ENCODE data around the gene GGT6.
A peak's percentile ranks its signal among the peaks of the same experiment; 100 is the strongest.

GGT6 gene

DNA sequence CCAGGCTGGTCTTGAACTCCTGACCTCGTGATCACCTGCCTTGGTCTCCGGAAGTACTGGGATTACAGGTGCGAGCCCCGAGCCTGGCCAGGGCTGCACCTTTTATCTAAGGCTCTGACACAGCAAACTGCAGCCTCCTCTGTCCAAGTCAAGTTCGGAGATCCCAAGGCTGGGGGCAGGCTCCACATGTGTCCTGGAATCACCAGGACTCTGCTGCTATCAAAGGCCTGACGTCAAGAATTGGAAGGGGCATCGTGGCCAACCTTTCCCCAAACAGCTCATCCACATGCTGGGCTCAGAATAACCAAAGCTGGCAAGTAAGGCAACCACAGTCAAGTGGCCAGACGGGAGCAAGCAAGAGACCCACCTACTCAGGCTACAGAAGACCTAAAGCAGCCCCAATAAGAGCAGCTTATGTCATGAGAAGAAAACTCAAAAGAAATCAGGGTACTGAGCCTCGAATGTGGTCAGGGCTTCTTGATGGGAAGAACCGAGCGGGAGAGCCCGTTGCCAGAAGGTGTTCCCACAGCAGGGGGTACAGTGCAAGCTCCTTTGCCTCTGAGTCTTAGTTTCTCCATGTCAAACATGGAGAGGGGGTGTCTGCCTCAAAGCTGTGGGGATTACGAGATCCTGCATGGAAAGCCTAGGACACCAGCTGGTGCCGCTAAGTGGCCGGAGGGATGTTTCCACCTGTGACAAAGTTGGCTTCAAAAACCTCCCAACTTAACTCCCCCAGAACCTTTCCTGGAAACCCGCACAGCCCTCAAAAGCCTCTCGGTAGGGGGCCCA, 13.1 kb downstream of the GGT6 start:
- peak overlapping the region; percentile 10 for H3K27ac ChIP-seq
- DNase-seq (ENCODE audit: low spot score), result no peak
- ChIA-PET POLR2A (ENCODE audit: low non-redundant PET) (no interaction called here), CTCF (interaction anchor here (0.5 to 0.6 kb wide), 2 partner anchors 19 to 28 kb away, joined by 3 read pairs; no protein-coding TSS in a partner anchor)
- TF ChIP-seq, protein P1, sequence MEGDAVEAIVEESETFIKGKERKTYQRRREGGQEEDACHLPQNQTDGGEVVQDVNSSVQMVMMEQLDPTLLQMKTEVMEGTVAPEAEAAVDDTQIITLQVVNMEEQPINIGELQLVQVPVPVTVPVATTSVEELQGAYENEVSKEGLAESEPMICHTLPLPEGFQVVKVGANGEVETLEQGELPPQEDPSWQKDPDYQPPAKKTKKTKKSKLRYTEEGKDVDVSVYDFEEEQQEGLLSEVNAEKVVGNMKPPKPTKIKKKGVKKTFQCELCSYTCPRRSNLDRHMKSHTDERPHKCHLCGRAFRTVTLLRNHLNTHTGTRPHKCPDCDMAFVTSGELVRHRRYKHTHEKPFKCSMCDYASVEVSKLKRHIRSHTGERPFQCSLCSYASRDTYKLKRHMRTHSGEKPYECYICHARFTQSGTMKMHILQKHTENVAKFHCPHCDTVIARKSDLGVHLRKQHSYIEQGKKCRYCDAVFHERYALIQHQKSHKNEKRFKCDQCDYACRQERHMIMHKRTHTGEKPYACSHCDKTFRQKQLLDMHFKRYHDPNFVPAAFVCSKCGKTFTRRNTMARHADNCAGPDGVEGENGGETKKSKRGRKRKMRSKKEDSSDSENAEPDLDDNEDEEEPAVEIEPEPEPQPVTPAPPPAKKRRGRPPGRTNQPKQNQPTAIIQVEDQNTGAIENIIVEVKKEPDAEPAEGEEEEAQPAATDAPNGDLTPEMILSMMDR (conservative IDR thresholded peaks at IDR 0.05; ENCODE audit: low read depth), result no peak

DNA sequence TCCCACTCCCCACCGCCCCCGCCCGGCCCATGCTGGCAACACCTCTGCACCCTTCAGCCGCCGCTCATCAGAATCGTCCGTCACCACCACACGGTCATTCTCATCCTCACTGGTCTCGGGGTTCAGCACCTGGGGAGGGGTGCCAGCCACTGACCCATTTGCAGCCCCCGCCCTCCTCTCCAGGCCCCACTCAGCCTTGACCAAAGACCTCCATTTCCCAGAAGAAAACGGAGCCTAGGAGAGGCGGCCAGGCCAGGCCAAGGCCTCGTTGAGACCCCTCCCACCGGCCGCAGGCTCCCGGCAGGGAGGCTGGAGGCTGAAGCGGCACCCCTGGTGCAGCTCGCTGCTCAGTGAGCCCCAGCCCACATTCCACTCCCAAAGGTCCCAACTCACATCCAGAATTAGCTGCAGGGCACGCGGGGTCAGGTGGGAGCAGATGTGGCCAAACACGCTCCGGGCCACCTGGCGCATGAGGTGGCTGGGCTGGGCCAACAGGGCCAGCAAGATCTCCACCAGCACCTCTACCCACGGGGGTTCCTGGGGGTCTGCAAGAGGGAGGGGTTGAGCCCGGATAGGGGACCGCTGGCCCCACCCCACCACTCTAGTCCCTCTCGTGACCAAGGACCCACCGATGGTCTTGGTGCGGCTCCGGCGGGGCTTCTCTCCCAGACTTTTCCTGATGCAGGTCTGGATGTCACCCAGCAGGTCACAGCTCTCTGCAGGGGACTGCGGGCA, 15.0 kb downstream of the GGT6 start:
- ChIA-PET CTCF (interaction anchor here (0.6 kb wide), 1 partner anchor 18 kb away, joined by 4 read pairs; no protein-coding TSS in a partner anchor), POLR2A (ENCODE audit: low non-redundant PET) (no interaction called here)
- TF ChIP-seq, protein P1 (conservative IDR thresholded peaks at IDR 0.05; ENCODE audit: low read depth), result no peak
- no peak for DNase-seq (ENCODE audit: low spot score)
- 0 out of 2 replicates have a peak overlapping the region, but pooled peaks have one; percentile 31 for H3K27ac ChIP-seq

DNA sequence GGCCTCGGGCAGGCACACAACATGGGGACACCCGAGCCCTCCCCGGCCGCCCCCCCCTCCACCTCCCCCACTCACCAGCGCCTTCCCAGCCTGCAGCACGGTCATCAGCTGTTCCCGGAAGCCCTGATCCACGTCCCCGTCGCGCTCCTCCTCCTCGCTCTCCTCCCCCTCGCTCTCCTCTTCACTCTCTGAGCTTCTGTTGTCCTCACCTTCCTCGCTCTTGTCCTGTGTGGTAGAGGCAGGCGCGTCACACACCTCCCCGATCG, 15.5 kb downstream of the GGT6 start:
- H3K27ac ChIP-seq, result no peak overlapping the region
- DNase-seq (ENCODE audit: low spot score), result no peak
- CTCF ChIA-PET, result interaction anchor here (0.9 to 1.5 kb wide), 2 partner anchors 121 to 124 kb away, joined by 3 to 5 read pairs; no protein-coding TSS in a partner anchor
- TF ChIP-seq, protein P1 (conservative IDR thresholded peaks at IDR 0.05; ENCODE audit: low read depth), result no peak
- POLR2A ChIA-PET (ENCODE audit: low non-redundant PET), result no interaction called here

DNA sequence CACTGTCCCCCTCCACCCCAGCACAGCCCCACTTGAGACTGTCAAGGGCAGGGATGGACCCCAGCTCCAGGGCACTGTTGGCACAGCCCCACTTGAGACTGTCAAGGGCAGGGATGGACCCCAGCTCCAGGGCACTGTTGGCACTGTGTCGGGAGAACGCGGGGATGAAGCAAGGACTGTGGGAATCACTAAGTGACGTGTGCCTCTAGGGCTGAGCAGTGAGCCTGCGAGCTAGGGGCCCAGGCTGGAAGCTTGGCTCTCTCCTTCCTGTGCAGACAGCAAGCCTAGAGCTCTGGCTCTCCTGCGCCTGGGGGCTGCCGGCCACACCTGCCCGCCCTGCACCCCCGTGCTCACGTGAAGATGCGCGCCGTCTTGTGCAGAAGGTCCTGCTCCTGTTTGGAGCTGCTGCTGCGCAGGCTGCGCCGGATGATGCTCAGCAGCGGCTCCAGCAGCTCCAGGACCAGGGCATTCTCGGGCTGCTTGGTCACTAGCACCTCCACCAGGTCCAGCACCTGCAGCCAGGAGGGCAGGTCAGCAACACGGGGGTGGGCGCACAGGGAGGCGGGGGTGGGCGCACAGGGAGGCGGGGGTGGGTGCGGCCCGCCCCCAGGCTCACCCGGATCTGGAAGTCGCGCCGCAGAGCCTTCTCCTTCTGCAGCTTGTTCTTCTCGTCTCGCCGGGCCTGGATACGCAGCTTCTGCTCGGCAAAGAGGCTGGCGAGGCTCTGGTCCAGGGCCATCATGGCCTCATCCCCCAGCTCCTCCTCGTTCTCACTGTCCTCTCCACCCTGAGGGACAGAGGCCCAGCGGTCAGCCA, 16.0 kb downstream of the GGT6 start:
- DNase-seq (ENCODE audit: low spot score), result no peak
- POLR2A ChIA-PET (ENCODE audit: low non-redundant PET), result no interaction called here
- CTCF ChIA-PET, result interaction anchor here (0.9 to 1.5 kb wide), 2 partner anchors 120 to 123 kb away, joined by 3 to 5 read pairs; no protein-coding TSS in a partner anchor
- H3K27ac ChIP-seq, result peak overlapping the region; percentile 49
- TF ChIP-seq, protein P1 (conservative IDR thresholded peaks at IDR 0.05; ENCODE audit: low read depth), result no peak

DNA sequence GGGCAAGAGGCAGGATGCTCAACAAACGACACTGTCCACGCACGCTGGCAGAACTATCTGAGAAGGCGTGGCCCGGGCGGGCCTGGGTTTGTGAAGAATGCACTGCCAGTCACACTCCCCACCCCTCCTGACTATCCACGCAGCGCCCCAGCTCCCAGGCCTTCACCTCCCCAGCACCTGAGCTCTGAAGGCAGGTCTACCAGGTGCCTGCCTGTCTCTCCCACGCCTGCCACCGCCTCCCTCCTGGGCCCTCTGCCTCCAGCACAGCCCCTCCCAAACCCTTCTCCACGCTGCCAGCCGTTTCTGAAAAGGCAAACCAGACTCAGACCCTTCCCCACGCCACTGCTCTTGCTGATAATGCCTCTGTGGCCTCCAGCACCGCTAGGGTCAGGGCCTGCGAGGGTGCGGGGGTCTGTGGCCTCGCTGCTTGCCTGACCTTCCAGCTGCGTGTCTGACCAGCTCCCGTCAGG, 16.8 kb downstream of the GGT6 start:
- TF ChIP-seq, protein P1 (conservative IDR thresholded peaks at IDR 0.05; ENCODE audit: low read depth), result no peak
- ChIA-PET POLR2A (ENCODE audit: low non-redundant PET) (no interaction called here), CTCF (interaction anchor here (1.5 kb wide), 1 partner anchor 123 kb away, joined by 5 read pairs; no protein-coding TSS in a partner anchor)
- no peak for DNase-seq (ENCODE audit: low spot score)
- H3K27ac ChIP-seq, result peak overlapping the region; percentile 49

DNA sequence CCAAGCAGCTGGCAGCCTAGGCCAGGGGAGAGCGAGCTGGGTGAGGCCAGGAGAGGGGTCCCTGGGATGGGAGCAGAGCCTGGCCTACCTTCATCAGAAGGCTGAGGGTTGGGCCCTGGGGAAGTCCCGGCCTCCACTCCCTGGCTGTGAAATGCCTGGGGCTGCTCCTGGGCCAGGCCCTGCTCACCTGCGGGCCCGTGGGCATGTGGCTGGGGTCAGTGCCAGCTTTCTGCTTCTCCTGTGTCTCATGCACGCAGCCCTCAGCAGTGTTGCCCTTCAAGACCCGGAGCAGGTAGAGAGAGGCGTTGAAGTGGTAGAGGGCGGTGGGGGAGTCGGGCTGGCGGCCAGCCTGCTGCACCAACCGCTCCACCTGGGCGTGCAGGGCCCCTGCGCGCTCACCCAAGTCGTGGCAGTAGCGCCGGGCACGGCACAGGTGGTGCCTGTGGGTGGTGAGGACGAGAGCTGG, 17.6 kb downstream of the GGT6 start:
- DNase-seq (ENCODE audit: low spot score), result no peak
- ChIA-PET CTCF (no interaction called here), POLR2A (ENCODE audit: low non-redundant PET) (no interaction called here)
- TF ChIP-seq, protein P1 (conservative IDR thresholded peaks at IDR 0.05; ENCODE audit: low read depth), result no peak
- peak overlapping the region; percentile 49 for H3K27ac ChIP-seq

Measured in RWPE1 (cell line).